ENCODE data around the gene CENPS.
"Not testable (repeated sequence)": the region's sequence is repeated elsewhere in the genome, so short reads cannot be mapped to it uniquely, and the experiment has no call there.

CENPS gene

DNA sequence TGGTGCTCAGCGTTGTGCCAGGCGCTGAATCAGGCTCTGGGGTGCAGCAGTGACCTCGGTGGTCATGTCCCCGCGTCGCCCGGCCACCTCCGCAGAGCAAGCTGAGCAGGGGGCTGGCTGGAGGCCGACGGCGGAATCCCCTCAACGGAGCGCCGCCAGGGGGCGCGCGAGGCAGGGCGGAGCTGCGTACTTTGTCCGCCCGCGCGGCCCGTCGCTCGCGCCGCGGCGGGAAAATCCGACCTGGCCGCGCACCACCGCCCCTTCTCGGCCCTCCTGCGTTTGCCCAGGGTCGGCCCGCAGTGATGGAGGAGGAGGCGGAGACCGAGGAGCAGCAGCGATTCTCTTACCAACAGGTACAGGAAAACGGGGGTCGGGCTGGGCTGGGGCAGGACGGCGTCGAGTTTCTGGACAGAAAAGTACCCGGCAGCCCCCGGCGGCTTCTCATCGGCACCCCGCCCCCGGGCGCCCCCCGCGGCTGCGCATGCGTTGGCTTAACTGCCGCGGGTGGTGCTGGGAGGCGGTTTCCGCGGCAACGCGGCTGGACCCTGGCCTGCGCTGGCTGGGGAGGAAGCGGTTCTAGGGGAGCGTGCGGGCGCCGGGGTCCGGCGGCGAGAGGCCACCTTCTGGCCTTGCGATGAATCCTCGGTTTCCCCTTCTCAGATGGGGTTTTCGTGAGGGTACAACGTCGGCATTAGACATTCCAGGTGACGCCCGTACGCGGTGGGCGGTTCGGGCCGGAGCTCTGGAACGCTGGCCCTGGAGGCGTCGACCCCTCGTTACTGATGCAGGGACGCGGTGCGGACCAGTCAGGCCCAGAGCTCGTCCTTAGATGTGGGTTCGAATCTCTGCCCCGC, at the start of gene CENPS:
CENPS (plus strand) TSS at position 218 of the 854 bp plus-strand sequence; CDS start at position 303, 85 bp downstream.
- FAIRE-seq = no peak

DNA sequence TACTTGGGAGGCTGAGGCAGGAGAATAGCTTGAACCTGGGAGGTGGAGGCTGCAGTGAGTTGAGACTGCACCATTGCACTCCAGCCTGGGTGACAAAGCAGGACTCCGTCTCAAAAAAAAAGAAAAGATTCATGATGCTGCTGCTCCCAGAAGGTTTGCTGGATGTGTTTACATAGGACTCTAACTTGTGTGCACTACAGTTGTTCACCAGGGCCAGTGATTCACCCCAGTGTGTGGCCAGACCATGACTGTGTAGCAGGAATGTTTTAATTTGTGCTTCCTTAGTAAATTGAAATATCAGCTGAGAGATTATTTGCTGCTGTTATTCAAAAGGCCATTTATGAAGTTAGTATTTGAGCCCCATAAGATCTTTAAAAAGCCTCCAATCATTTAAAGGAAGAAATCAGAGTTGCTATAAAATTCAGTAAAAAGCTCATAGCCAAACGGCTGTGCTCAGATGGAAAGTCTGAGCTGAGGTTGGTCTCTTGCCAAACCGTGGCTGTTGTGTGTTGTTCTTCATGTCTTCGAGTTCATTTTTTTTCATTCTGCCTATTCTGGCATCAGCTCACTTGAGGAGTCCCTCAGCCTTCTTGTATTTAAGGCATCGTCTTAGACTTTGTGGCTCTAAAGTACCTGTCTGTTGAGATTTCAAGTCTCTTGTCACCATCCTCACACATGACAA, 49.5 kb upstream of the CENPS start:
- FAIRE-seq = no peak

DNA sequence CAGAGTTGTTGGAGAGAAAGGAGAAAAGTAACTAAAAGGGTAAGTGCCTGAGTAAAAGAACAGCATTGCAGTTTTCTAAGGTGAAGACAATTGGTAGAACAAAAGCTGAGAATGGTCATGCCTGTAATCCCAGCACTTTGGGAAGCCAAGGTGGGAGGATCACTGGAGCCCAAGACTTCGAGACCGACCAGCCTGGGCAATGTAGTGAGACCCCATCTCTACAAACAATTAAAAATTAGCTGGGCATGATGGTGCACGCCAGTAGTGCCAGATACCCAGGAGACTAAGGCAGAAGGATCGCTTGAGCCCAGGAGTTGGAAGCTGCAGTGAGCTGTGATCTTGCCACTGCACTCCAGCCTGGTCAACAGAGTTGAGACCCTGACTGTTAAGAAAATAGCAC, 46.6 kb upstream of the CENPS start:
- no peak for FAIRE-seq

DNA sequence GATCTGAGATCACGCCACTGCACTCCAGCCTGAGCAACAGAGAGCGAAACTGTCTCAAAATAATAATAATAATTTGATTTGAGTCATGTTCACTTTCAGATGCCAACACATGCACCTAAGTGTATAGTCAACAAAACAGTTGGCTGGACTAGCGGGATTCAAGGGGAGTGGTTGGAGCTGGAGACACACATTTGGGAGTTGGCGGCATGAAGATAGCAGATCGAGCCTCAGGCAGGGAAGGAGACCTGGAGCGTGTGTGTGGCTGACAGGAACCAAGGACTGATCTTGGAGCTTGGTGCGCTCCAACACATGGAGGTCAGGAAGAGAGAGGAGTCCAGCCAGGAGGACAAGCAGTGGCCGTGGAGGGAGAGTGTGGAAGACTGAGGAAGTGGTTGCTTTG, 46.0 kb upstream of the CENPS start:
- FAIRE-seq = no peak

DNA sequence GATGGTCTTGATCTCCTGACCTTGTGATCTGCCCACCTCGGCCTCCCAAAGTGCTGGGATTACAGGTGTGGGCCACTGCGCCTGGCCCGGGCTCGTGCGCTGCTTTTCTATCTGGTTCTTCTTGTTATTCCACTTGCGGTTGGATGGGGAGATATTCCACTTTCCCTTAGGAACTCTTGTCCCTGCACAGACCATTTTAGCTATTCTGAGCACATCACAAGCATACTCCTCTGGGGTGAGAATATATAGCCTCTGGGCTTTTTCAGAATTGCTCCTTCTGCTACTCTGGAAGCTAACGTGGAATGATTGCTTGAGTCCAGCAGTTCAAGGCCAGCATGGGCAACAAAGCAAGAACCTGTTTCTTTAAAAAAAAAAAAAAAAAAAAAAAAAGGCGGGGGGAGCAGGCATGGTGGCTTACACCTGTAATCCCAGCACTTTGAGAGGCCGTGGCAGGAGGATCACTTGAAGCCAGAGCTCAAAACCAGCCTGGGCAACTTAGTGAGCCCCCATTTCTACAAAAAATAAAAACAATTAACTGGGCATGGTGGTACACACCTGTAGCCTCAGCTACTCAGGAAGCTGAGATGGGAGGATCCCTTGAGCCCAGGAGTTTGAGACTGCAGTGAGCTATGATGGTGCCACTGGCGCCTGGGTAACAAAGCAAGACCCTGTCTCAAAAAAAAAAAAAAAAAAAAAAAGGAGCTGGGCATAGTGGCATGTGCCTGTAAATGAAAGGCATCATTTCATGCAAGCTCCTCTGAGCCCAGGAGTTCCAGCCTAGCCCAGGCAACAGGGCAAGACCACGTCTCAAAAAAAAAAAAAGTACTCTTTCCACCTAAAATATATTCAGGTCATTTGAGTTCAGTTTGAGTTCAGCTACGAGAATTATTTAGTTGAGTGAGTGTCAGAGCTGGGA, 43.2 kb upstream of the CENPS start:
- no peak for FAIRE-seq

DNA sequence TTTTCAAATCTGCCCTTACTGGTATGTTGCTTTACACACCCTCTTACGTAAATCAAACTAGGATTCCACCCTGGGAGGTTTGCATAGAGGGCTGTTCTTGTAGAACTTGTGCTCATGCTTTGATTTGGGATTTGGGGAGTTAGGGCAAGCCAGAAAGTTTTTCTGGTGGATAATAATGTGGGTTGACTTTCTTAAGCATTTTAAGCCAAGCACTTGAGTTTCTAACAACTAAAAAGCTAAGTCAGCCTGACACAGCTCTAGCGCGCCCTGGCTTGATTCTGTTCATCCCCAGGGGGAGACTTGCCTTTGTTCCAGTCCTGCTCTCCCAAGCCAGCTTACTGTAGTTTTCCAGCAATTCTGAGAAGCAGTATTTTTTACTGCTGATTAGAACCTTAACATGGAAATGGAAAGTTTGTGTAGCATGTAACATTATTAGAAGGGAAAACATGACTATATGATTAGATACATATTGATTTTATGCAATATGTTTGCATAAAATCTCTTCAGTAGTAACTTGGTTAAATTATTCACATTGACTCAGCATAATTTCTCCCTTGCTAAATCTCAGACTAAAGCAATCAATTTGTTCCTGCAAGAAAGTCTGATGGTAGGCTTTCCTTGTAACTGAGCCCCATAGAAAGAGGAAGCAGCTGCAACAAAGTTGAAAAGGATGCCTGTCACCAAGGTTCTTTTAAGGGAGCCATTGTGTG, 42.4 kb upstream of the CENPS start:
- FAIRE-seq = no peak

DNA sequence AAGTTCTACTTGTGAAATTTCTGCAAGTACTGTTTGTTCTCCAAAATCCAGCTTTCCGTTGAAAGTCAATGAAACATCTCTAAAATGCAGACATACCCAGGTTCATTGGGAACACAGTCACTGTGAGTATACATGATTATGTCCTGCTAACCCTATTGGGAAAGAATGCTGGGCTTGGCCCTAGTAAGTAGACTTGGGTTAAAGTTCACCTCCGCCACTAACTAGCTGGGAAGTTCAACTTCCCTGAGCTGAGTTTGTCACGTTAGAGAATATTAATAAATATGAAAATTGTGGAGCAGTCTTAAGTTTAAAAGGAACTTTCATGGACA, 41.9 kb upstream of the CENPS start:
- no peak for FAIRE-seq

DNA sequence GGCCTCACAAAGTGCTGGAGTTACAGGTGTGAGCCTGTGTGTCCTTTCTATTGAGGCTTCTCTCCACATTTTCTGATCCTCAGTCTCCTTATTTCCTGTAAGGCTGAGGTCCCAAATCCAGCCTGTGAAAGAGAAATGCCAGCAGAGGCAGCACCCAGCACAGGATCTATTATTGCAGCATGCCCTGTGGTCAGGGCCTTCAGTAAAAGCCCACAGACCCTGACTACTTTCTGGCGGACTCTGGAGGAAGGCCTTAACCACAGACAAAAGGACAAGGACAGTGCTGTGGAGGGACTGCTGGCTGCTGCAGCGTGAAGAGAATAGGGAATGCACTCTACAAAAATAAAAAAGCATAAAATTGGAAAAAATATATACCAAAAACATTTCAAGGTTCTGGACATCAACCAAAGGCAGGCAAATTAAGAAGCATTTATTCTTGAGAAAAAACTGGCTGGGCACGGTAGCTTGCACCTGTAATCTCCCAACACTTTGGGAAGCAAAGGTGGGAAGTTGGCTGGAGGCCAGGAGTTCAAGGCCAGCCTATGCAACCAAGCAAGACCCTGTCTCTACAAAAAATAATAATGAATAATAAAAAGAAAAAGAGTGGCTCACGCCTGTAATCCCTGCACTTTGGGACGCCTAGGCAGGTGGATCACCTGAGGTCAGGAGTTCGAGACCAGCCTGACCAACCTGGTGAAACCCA, 40.8 kb upstream of the CENPS start:
- no peak for FAIRE-seq

DNA sequence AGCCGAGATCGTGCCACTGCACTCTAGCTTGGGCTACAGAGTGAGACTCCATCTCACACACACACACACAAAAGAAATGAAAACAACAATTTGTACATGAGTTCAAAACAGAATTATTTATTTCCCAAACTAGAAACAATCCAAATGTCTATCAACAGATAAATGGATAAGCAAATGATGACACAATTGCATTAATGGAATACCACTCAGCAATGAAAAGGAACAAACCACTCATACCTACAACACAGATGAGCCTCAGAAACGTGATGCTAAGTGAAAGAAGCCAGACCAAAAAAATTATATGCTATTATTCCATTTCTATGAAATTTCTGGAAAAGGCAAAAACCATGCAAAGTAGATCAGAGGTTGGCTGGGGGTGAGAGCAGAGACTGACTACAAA, 33.4 kb upstream of the CENPS start:
- FAIRE-seq = no peak

DNA sequence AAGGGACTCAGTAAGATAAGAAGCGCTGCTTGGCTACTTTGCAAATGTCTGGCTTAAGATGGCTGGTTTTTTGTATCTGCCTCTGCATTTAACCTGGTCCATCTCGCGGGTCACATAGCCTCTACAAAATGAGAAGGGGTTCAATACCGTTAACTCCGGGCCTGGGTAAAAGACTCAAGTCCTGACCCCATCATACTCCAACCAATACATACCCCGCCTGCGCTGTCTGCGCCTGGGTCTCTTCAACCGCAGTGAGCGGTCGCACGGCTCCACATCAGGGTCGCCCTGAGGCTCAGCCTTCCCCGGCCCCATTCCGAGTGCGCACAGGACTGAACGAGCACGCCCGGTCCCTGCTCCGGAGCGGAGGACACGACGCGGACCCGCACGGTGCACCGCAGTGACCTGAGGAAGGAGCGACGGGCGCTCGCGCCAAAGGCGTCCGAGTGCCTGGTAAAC, 31.9 kb upstream of the CENPS start:
- no peak for FAIRE-seq

DNA sequence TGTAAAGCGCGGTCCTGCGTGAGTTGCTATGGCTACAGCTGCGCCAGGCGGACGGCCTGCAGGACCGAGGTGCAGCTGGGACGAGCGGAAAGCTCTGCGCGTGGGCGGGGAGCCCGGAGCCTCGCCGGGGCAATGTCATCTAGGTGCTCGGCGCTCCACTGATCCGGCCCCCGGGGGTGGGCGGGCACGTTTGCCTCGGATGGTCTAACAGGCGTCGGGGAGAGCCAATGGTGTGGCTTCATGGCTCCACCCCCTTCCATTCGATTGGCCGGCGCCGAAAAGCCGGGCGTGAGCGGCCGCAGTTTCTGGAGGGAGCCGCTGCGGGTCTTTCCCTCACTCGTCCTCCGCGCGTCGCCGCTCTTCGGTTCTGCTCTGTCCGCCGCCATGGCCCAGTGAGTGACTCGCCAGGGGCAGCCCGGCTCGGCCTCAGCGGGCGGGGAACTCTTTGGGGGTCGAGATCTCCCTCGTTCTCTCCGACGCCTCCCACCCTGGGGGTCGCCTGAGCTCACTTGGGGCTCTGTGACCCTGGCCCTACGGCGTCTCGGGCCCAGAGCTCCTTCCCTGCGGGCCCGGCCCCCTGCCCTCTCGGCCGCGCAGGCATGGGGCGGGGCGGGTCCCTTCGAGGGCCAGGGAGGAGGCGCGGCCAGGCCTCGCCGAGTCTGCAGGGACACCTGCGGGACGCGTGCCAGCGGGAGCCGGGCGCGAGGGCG, 31.3 kb upstream of the CENPS start, which contains the start of gene PGD:
PGD (plus strand) TSS at position 331 of the 710 bp plus-strand sequence; CDS start at position 385, 54 bp downstream.
- FAIRE-seq = no peak

DNA sequence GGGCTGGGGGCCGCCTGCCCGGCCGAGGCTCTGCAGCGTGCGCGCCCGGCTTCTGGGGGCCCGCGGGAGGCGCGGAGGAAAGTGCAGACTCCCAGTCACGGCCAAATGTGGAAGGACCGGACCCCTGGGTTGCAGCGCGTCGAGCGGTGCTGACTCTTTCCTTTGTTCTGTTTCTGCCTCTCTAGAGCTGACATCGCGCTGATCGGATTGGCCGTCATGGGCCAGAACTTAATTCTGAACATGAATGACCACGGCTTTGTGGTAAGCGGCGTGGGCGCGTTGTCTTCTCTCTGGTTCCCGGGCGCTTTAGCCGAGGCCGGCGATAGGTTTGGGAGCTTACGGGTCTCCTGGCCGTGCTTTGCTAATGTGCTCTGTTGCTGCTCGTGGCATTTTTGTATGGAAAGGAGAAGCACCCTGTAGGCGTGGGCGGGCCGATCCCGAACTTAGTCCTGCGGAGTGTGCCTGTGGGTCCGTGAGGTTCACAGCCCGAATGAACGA, 30.7 kb upstream of the CENPS start:
- no peak for FAIRE-seq

DNA sequence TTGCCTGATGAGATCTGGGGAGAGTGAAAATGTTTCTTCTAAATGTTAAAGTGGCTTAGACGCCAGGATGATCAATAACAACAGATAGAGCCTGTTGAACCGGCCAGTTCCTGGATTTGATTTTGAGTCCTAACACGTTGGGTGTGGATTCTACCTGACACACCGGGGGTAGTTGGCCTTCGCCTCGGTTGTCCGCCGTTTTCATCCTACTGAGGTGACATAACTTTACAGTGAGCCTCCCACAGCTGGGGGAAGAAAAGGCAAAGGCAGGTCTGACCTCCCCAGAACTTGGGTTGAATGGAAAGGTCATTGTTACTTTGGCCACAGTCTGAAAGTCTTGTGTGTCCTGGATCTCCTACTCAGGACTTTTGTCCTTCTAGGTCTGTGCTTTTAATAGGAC, 30.2 kb upstream of the CENPS start:
- FAIRE-seq = no peak

DNA sequence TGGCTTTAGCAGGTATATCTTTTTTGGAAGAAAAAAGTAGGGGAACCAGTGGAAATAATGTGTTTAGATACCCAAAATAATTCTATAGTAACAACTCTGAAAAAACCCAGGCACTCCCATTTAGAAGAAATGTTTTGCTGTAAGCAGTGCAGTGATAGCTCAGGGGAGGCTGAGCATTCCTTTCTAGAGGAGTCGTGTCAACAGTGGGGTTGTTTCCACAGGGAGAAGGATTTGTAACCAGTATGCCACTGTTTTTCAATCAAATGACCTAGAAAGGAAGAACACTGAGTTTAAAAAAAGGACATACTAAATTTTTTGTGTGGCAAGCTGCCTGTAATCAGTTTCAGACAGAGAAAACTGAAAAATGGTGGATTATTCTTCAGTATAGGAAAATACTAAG, 29.0 kb upstream of the CENPS start:
- FAIRE-seq = no peak

DNA sequence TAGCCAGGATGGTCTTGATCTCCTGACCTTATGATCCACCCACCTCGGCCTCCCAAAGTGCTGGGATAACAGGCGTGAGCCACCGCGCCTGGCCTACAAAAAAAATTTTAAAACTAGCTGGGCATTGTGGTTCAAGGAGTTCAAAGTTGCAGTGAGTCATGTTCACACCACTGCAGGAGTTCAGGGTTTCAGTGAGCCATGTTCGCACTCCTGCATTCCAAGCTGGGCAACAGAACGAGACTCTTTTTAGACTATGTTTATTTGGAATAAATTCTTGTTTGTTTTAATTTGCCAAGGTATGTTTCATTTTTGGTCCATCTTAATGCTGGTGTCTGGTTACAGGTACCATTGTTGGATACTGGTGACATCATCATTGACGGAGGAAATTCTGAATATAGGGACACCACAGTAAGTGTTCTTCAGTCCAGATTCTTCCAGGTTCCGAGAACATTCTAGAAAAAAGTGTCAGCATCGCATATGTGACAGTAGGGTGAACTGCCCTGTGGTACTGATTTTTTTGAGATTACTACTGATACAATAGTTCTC, 27.4 kb upstream of the CENPS start:
- no peak for FAIRE-seq

DNA sequence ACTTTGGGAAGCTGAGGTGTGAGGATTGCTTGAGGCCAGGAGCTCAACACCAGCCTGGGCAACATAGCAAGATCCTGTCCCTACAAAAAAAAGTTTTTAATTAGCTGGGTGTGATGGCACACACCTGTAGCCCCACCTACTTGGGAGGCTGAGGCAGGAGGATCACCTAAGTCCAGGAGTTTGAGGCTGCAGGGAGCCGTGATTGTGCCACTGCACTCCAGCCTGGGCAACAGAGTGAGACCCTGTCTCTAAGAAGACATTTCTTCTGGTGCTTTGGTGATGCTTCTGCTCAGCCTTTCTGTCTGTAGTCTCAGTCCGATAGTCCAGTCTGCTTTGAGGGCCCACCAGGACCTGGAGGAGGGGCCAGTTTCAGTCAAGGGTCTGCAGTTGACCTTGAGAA, 23.0 kb upstream of the CENPS start:
- no peak for FAIRE-seq

DNA sequence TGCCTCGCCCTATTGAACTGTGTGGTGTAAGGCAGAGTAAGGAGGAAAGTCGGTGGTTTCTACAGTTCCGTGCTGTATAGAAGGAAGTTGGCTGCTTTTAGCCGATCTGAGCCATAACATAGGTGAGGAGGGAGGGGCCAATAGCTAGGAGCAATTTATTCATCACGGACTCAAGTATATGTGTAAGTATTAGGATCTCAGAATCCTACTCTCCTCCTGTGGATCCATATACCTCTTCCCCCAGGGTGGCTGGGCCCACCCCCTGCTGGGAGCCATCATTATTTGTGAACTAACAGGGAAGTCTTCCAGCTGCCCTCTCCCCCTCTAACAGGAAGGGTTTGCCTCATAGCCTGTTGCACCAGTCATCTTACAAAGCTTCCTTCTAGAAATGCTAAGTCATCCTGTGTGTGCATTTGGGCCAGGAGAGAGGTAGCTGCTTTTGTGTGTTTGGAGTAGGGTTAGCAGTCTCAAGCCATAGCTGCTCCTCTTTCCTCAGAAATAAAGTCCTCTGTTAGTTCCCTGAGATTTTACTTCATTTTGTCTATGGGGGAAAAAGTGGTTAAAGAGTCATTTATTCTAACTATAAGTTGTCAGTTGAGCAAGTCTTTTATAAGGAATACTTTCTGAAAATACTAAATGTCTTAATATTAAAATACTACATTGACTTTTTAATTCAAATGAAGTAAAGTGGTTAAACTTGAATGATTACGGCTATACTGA, 14.9 kb upstream of the CENPS start:
- no peak for FAIRE-seq

DNA sequence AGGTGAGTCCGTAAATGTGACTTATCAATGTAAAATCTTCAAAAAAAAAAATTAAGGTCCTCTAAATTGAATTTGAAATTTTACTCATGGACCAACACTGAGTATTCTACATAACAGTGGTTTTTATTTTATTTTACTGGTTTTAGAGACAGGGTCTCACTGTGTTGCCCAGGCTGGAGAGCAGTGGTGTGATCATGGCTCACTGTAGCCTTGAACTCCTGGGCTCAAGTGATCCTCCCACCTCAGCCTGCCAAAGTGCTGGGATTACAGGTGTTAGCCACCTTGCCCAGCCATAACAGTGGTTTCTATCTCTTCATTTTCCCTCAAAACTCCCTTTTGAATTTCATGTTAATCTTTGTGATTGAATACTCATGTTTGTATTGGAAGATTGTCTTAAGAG, 14.3 kb upstream of the CENPS start:
- not testable (repeated sequence) for FAIRE-seq

DNA sequence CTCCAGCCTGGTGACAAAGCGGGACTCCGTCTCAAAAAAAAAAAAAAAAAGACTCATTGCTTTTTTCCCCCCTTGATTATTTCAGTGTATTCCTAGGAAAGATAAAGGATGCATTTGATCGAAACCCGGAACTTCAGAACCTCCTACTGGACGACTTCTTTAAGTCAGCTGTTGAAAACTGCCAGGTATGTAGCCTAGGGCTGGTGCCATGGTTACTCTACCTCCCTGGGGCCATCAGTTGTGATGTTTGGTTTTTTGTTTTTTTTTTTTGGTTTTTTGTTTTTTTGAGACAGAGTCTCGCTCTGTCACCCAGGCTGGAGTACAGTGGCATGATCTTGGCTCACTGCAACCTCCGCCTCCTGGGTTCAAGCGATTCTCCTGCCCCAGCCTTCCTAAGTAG, 11.5 kb upstream of the CENPS start:
- FAIRE-seq = not testable (repeated sequence)

DNA sequence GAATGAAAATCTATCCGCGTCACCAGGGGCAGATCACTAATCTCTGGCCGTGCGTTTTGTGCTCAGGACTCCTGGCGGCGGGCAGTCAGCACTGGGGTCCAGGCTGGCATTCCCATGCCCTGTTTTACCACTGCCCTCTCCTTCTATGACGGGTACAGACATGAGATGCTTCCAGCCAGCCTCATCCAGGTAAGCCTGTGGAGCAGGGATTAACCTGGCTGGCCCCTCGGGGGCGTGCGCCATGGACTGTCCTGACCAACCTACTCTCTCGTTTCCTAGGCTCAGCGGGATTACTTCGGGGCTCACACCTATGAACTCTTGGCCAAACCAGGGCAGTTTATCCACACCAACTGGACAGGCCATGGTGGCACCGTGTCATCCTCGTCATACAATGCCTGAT, 10.9 kb upstream of the CENPS start:
- FAIRE-seq = no peak

Data from colon (tissue), 2 donors.